Ishikawa (cell line): ENCODE results near the gene RREB1.

Experiments used
- CEBPB ChIP-seq: IDR thresholded peaks from 2 replicates; pipeline ENCODE4 v1.6.1; 2012
- CREB1 ChIP-seq: IDR thresholded peaks from 2 replicates; pipeline ENCODE4 v1.6.1; 2012; ENCODE audit warnings: low read depth
- EGR1 ChIP-seq: IDR thresholded peaks from 2 replicates; pipeline ENCODE4 v1.6.1; 2012
- EP300 ChIP-seq: IDR thresholded peaks from 2 replicates; pipeline ENCODE4 v1.6.1; 2012; ENCODE audit warnings: borderline replicate concordance
- MAX ChIP-seq: IDR thresholded peaks from 2 replicates; pipeline ENCODE4 v1.6.1; 2012
- NFIC ChIP-seq: IDR thresholded peaks from 2 replicates; pipeline ENCODE4 v1.6.1; 2012
- RAD21 ChIP-seq: IDR thresholded peaks from 2 replicates; pipeline ENCODE4 v1.6.1; 2012; ENCODE audit warnings: low read depth
- REST ChIP-seq: IDR thresholded peaks from 2 replicates; pipeline ENCODE4 v1.6.1; 2012; ENCODE audit warnings: low read depth, mild to moderate bottlenecking
- TAF1 ChIP-seq: IDR thresholded peaks from 2 replicates; pipeline ENCODE4 v1.6.1; 2012; ENCODE audit warnings: low read depth, mild to moderate bottlenecking
- TCF12 ChIP-seq: IDR thresholded peaks from 2 replicates; pipeline ENCODE4 v1.6.1; 2012; ENCODE audit warnings: low read depth
- YY1 ChIP-seq: IDR thresholded peaks from 2 replicates; pipeline ENCODE4 v1.6.1; 2012; ENCODE audit warnings: low read depth

GRCh38 chr6:7282097-7282906 lies 174.5 kb downstream of the RREB1 start:
- TF ChIP-seq NFIC = no peak
- no peak for TF ChIP-seq EGR1
- no peak for TF ChIP-seq RAD21
- no peak for TF ChIP-seq EP300
- TF ChIP-seq TCF12 = no peak
- TF ChIP-seq MAX = no peak
- TF ChIP-seq YY1 = no peak
- TF ChIP-seq TAF1 = no peak
- TF ChIP-seq CREB1 = no peak
- TF ChIP-seq CEBPB = no peak
- TF ChIP-seq REST = no peak
